Breast epithelium (tissue), 3 donors: ENCODE results near the gene STXBP1.

Source experiments
- CTCF ChIP-seq, 3 donors: fragments of 450-650 bp; IDR thresholded peaks; one replicate each; pipeline ENCODE4 v1.5.1; 2016 to 2017; ENCODE audit warnings: antibody characterized with exemption in 3 of 3, mild to moderate bottlenecking in 3 of 3, moderate library complexity in 3 of 3
- POLR2A ChIP-seq: fragments of 450-650 bp; IDR thresholded peaks from one replicate; pipeline ENCODE4 v1.6.1; 2016; ENCODE audit warnings: antibody characterized with exemption, mild to moderate bottlenecking, moderate library complexity
- POLR2AphosphoS5 ChIP-seq, 3 donors: sonication (generic); formaldehyde crosslinking; IDR thresholded peaks; one replicate each; pipeline ENCODE4 v1.6.1; 2017; ENCODE audit warnings: antibody characterized with exemption in 3 of 3

GRCh38 chr9:127706836-127707241 is 94.8 kb downstream of the STXBP1 start, which contains the start of gene CFAP157:
- no peak for TF ChIP-seq CTCF (IDR thresholded peaks at IDR 0.05)
- TF ChIP-seq POLR2A: no peak
- no peak for TF ChIP-seq POLR2AphosphoS5 (IDR thresholded peaks at IDR 0.05)
